ENCODE data around the gene UMPS. TPM values are rescaled to one million over a fixed set of nuclear protein-coding genes. Genes with fewer than 3 reads are reported as not detected.

Gene UMPS
- total RNA-seq, 1 donor from 2014 or later = 51.6 TPM

- H3K9me3 Mint-ChIP-seq = no peaks in the 10 kb centered on the region
- H3K27me3 Mint-ChIP-seq = no peaks in the 10 kb centered on the region
- no peak for DNase-seq (ENCODE audit: extremely low spot score, unreplicated experiment)
- TF ChIP-seq CTCF (conservative IDR thresholded peaks at IDR 0.05) = no peak
- H3K4me1 Mint-ChIP-seq (ENCODE audit: unreplicated experiment) = peaks cover 62% of the 10 kb centered on the region
- peaks cover 24% of the 10 kb centered on the region for H3K36me3 Mint-ChIP-seq
- H3K4me3 Mint-ChIP-seq = no peak overlapping the region
- H3K27ac Mint-ChIP-seq = peak overlapping the region; percentile 43
Measured at GRCh38 chr3:124774327-124774718, 44.1 kb downstream of the UMPS start.

- Mint-ChIP-seq H3K36me3 (peaks cover 21% of the 10 kb centered on the region), H3K9me3 (no peaks in the 10 kb centered on the region), H3K4me3 (no peak overlapping the region), H3K27me3 (no peaks in the 10 kb centered on the region), H3K4me1 (ENCODE audit: unreplicated experiment) (peaks cover 58% of the 10 kb centered on the region), H3K27ac (no peak overlapping the region)
- no peak for TF ChIP-seq CTCF (conservative IDR thresholded peaks at IDR 0.05)
- DNase-seq (ENCODE audit: extremely low spot score, unreplicated experiment) = no peak
Measured at GRCh38 chr3:124774841-124775402, 44.7 kb downstream of the UMPS start.

- H3K9me3 Mint-ChIP-seq = no peaks in the 10 kb centered on the region
- no peak for TF ChIP-seq CTCF (conservative IDR thresholded peaks at IDR 0.05)
- H3K36me3 Mint-ChIP-seq = peaks cover 20% of the 10 kb centered on the region
- no peaks in the 10 kb centered on the region for H3K27me3 Mint-ChIP-seq
- H3K27ac Mint-ChIP-seq = no peak overlapping the region
- no peak for DNase-seq (ENCODE audit: extremely low spot score, unreplicated experiment)
- no peak overlapping the region for H3K4me3 Mint-ChIP-seq
- H3K4me1 Mint-ChIP-seq (ENCODE audit: unreplicated experiment) = peaks cover 61% of the 10 kb centered on the region
Measured at GRCh38 chr3:124775877-124776276, 45.6 kb downstream of the UMPS start.

- no peak for DNase-seq (ENCODE audit: extremely low spot score, unreplicated experiment)
- Mint-ChIP-seq H3K36me3 (peaks cover 16% of the 10 kb centered on the region), H3K27ac (no peak overlapping the region), H3K9me3 (no peaks in the 10 kb centered on the region), H3K27me3 (no peaks in the 10 kb centered on the region), H3K4me3 (no peak overlapping the region), H3K4me1 (ENCODE audit: unreplicated experiment) (peaks cover 60% of the 10 kb centered on the region)
- no peak for TF ChIP-seq CTCF (conservative IDR thresholded peaks at IDR 0.05)
Measured at GRCh38 chr3:124776856-124777255, 46.6 kb downstream of the UMPS start.

- Mint-ChIP-seq H3K4me1 (ENCODE audit: unreplicated experiment) (peaks cover 52% of the 10 kb centered on the region), H3K9me3 (no peaks in the 10 kb centered on the region), H3K27ac (no peak overlapping the region), H3K4me3 (no peak overlapping the region), H3K27me3 (no peaks in the 10 kb centered on the region), H3K36me3 (peaks cover 16% of the 10 kb centered on the region)
- no peak for DNase-seq (ENCODE audit: extremely low spot score, unreplicated experiment)
- TF ChIP-seq CTCF (conservative IDR thresholded peaks at IDR 0.05) = no peak
Measured at GRCh38 chr3:124777762-124778470, 47.7 kb downstream of the UMPS start.
